HepG2 (cell line): Measurements from ENCODE around the gene KCNK7. TPM values are rescaled to one million over a fixed set of nuclear protein-coding genes. Genes with fewer than 3 reads are reported as not detected.
A peak's percentile ranks its signal among the peaks of the same experiment; 100 is the strongest.

Experiments
- BRF2 ChIP-seq: sonication (generic); formaldehyde crosslinking; IDR thresholded peaks from 2 replicates; pipeline ENCODE4 v1.8.1; 2022; ENCODE audit warnings: mild to moderate bottlenecking, missing genetic modification reagents
- EP300 ChIP-seq, 3 experiments: sonication (generic) in 1 of 3; formaldehyde crosslinking in 1 of 3; IDR thresholded peaks; 2 replicates each; pipeline versions ENCODE4 v1.5.1 to v1.6.1; 2011 to 2020; ENCODE audit warnings: low read depth in 2 of 3, low read length in 2 of 3, borderline replicate concordance in 1 of 3, improper control_type of control experiment in 1 of 3, mild to moderate bottlenecking in 1 of 3, missing genetic modification reagents in 1 of 3, moderate library complexity in 1 of 3
- HOMEZ ChIP-seq: IDR thresholded peaks from 2 replicates; pipeline ENCODE4 v1.6.1; 2016; ENCODE audit warnings: low read depth
- KLF15 ChIP-seq: sonication (generic); formaldehyde crosslinking; IDR thresholded peaks from 2 replicates; pipeline ENCODE4 v1.8.1; 2023; ENCODE audit warnings: borderline replicate concordance, mild to moderate bottlenecking, inconsistent platforms, missing genetic modification reagents, mixed read lengths
- NAIF1 ChIP-seq: sonication (generic); formaldehyde crosslinking; IDR thresholded peaks from 2 replicates; pipeline ENCODE4 v1.5.0; 2020; ENCODE audit warnings: mild to moderate bottlenecking, missing genetic modification reagents, borderline replicate concordance
- NCOA2 ChIP-seq: sonication (generic); formaldehyde crosslinking; IDR thresholded peaks from 2 replicates; pipeline ENCODE4 v1.8.0; 2022; ENCODE audit warnings: inconsistent platforms
- NR3C1 ChIP-seq: sonication (generic); formaldehyde crosslinking; IDR thresholded peaks from 2 replicates; pipeline ENCODE4 v1.4.0; 2020; ENCODE audit warnings: missing genetic modification reagents
- PBX3 ChIP-seq: sonication (generic); formaldehyde crosslinking; IDR thresholded peaks from 2 replicates; pipeline ENCODE4 v1.8.1; 2023; ENCODE audit warnings: missing genetic modification reagents, inconsistent platforms, borderline replicate concordance
- POLR2A ChIP-seq, 2 experiments: IDR thresholded peaks; 2 replicates each; pipeline ENCODE4 v1.6.1; 2011; ENCODE audit warnings: low read depth in 2 of 2, low read length in 2 of 2, mild to moderate bottlenecking in 1 of 2, moderate library complexity in 1 of 2; ENCODE audit not compliant: insufficient read depth in 1 of 2
- PRDM15 ChIP-seq: sonication (generic); formaldehyde crosslinking; IDR thresholded peaks from 2 replicates; pipeline ENCODE4 v1.4.0; 2020; ENCODE audit warnings: missing genetic modification reagents
- RFX3 ChIP-seq: IDR thresholded peaks from 2 replicates; pipeline ENCODE4 v1.6.1; 2016; ENCODE audit warnings: missing biosample characterization, missing genetic modification reagents
- RFXANK ChIP-seq: IDR thresholded peaks from 2 replicates; pipeline ENCODE4 v1.6.1; 2016
- TBX2 ChIP-seq: sonication (generic); formaldehyde crosslinking; IDR thresholded peaks from 2 replicates; pipeline ENCODE4 v1.5.0; 2020; ENCODE audit warnings: missing genetic modification reagents, mild to moderate bottlenecking, borderline replicate concordance
- TOPORS ChIP-seq: sonication (generic); formaldehyde crosslinking; IDR thresholded peaks from 2 replicates; pipeline ENCODE4 v1.8.0; 2023; ENCODE audit warnings: mild to moderate bottlenecking, missing genetic modification reagents
- ZBTB26 ChIP-seq: IDR thresholded peaks from 2 replicates; pipeline ENCODE4 v1.6.1; 2016; ENCODE audit warnings: missing compliant biosample characterization, missing genetic modification reagents, borderline replicate concordance
- ZFX ChIP-seq: sonication (generic); formaldehyde crosslinking; IDR thresholded peaks from 2 replicates; pipeline ENCODE4 v1.4.0; 2020; ENCODE audit warnings: mild to moderate bottlenecking, low read depth, missing genetic modification reagents, moderate library complexity
- ZNF160 ChIP-seq: sonication (generic); formaldehyde crosslinking; IDR thresholded peaks from 2 replicates; pipeline ENCODE4 v1.8.0; 2022; ENCODE audit warnings: mild to moderate bottlenecking, inconsistent platforms, missing genetic modification reagents
- ZNF430 ChIP-seq: sonication (generic); formaldehyde crosslinking; IDR thresholded peaks from 2 replicates; pipeline ENCODE4 v1.9.0; 2021; ENCODE audit warnings: mild to moderate bottlenecking, missing genetic modification reagents
- ZNF580 ChIP-seq: IDR thresholded peaks from 2 replicates; pipeline ENCODE4 v1.6.1; 2016; ENCODE audit warnings: low read depth, borderline replicate concordance
- ZNF629 ChIP-seq: sonication (generic); formaldehyde crosslinking; conservative IDR thresholded peaks from 2 replicates; pipeline ENCODE4 v1.5.0; 2020; ENCODE audit warnings: missing genetic modification reagents
- polyA plus RNA-seq, 8 experiments: library from polyadenylated mRNA; depleted of rRNA in 3 of 8; stranded (reverse) in 7 of 8; unstranded in 1 of 8; fragments of >200 nt; fragmentation: Illumina TruSeq in 4 of 8; extraction: Trizol in 4 of 8; gene quantifications; 2 replicates each; pipeline versions ENCODE4 v1.2.1 to v1.2.3, GENCODE V29; 2011 to 2016; ENCODE audit warnings: low read depth in 4 of 8, missing spikeins in 1 of 8, mixed read lengths in 1 of 8; ENCODE audit not compliant: insufficient read depth in 1 of 8
- total RNA-seq, 5 experiments: library from RNA; depleted of rRNA; stranded (reverse); fragments of >200 nt; fragmentation: Illumina TruSeq; extraction: Trizol; gene quantifications; 2 replicates each; pipeline ENCODE4 v1.2.3, GENCODE V29; 2016; ENCODE audit warnings: low read depth in 1 of 5

Gene KCNK7
- total and polyA plus RNA-seq, 2 of the 13 experiments (the other 11 are each of a cell fraction or from before 2014, with no cell fraction given), result 0.11 TPM; not detected in 1

GRCh38 chr11:65615229-65615949 lies 19.8 kb upstream of the KCNK7 start, which contains the start of gene PCNX3 (continued):
- TF ChIP-seq ZFX (peak; percentile 66; the same call in 1 of the 2 replicates), ZNF430 (no peak), RFX3 (CRISPR knock-in tag) (no peak), PBX3 (CRISPR knock-in tag) (no peak; the same call in 1 of the 2 replicates), TBX2 (peak; percentile 74), NR3C1 (CRISPR knock-in tag) (no peak), NCOA2 (CRISPR knock-in tag) (no peak), ZBTB26 (CRISPR knock-in tag) (no peak), HOMEZ (no peak), ZNF580 (CRISPR knock-in tag) (0 out of 2 replicates have a peak, but pooled peaks have one; percentile 4), RFXANK (CRISPR knock-in tag) (no peak), ZNF629 (CRISPR knock-in tag) (no peak), TOPORS (CRISPR knock-in tag) (no peak), POLR2A (IDR thresholded peaks at IDR 0.05; ENCODE audit: insufficient read depth in 1 of 2, low read depth in 2 of 2, low read length in 2 of 2) (peak in 1 of 2 experiments; percentile 44; a peak in 2 of 4 replicates), KLF15 (no peak), BRF2 (CRISPR knock-in tag) (no peak), ZNF160 (CRISPR knock-in tag) (no peak), PRDM15 (CRISPR knock-in tag) (no peak), EP300 (IDR thresholded peaks at IDR 0.05; ENCODE audit: low read depth in 2 of 2, low read length in 2 of 2) (0 out of 4 replicates have a peak, but pooled peaks of 1 of the 2 experiments have one; percentile 27), EP300 (CRISPR knock-in tag; IDR thresholded peaks at IDR 0.05; ENCODE audit: borderline replicate concordance) (no peak; the same call in 1 of the 2 replicates), NAIF1 (peak; percentile 78)
